Measurements from ENCODE around the gene HYKK.
"Not testable (repeated sequence)": the region's sequence is repeated elsewhere in the genome, so short reads cannot be mapped to it uniquely, and the experiment has no call there.

Gene HYKK

DNA sequence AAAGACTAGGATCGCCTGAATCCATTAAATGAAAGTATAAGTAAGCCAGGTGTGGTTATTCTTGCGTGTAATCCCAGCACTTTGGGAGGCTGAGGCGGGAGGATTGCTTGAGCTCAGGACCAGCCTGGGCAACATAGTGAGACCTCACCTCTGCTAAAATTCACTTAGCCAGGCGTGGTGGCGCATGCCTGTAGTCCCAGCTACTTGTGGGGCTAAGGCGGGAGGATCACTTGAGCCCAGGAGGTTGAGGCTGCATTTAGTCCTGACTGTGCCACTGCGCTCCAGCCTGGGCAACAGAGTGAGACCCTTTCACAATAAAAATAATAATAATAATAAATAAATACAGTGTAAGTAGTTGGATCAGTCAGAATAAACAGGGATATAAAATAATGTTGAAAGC, 25.5 kb upstream of the HYKK start:
- H3K4me3 ChIP-seq (ENCODE audit: control insufficient read depth, low read depth, low read length) = no peak overlapping the region
- DNase-seq (ENCODE audit: low read depth) = no peak
- TF ChIP-seq, protein P1, sequence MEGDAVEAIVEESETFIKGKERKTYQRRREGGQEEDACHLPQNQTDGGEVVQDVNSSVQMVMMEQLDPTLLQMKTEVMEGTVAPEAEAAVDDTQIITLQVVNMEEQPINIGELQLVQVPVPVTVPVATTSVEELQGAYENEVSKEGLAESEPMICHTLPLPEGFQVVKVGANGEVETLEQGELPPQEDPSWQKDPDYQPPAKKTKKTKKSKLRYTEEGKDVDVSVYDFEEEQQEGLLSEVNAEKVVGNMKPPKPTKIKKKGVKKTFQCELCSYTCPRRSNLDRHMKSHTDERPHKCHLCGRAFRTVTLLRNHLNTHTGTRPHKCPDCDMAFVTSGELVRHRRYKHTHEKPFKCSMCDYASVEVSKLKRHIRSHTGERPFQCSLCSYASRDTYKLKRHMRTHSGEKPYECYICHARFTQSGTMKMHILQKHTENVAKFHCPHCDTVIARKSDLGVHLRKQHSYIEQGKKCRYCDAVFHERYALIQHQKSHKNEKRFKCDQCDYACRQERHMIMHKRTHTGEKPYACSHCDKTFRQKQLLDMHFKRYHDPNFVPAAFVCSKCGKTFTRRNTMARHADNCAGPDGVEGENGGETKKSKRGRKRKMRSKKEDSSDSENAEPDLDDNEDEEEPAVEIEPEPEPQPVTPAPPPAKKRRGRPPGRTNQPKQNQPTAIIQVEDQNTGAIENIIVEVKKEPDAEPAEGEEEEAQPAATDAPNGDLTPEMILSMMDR (IDR thresholded peaks at IDR 0.05; ENCODE audit: control insufficient read depth, insufficient read depth, low read depth, low read length, missing control alignments) = no peak

DNA sequence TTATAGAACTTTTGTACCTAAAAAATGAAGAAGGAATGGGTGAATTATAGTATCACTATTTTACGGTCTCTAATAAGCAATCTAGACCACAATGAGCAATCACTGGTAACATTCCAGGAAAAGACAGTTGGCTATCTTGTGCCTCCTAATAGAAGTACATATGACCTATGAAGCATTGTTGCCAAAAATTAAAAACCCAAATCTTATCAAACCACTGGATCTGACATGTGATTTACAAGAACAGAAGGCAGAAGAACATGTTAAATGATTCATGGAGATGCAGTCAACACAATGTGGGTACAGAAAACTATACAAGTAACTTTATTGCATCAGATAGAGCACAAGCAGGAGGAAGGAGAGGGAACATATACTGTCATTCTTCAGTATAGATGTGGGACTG, 14.5 kb upstream of the HYKK start:
- TF ChIP-seq, protein P1 (IDR thresholded peaks at IDR 0.05; ENCODE audit: control insufficient read depth, insufficient read depth, low read depth, low read length, missing control alignments) = no peak
- H3K4me3 ChIP-seq (ENCODE audit: control insufficient read depth, low read depth, low read length) = no peak overlapping the region
- DNase-seq (ENCODE audit: low read depth) = peak; percentile 46

DNA sequence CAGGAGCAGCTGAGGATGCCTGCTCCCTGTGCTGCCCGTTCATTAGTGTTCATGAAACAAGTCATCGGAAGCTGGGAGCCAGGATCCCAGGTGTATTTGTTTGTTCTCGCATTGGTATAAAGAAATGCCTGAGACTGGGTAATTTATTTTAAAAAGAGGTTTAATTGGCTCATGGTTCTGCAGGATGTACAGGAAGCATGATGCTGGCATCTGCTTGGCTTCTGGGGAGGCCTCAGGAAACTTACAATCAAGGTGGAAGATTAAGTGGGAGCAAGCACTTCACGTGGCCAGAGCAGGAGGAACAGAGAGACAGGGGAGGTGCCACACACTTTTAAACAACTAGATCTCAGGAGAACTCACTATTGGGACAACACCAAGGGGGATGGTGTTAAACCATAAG, 5.5 kb upstream of the HYKK start:
- no peak overlapping the region for H3K4me3 ChIP-seq (ENCODE audit: control insufficient read depth, low read depth, low read length)
- TF ChIP-seq, protein P1 (IDR thresholded peaks at IDR 0.05; ENCODE audit: control insufficient read depth, insufficient read depth, low read depth, low read length, missing control alignments) = no peak
- no peak for DNase-seq (ENCODE audit: low read depth)

DNA sequence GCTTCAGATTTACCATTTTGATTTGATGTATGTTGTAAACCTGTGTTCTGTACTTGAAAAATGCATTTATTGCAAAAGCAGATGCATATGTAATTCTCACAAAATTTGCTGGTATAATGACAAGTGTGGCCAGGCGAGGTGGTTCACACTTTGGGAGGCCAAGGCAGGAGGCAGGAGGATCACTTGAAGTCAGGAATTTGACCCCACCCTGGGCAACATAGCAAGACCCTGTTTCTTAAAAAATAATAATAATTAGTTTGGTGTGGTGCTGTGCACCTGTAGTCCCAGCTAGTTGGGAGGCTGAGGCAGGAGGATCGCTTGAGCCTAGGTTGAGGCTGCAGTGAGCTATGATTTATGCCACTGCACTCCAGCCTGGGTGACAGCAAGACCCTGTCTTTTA, 4.7 kb upstream of the HYKK start:
- TF ChIP-seq, protein P1 (IDR thresholded peaks at IDR 0.05; ENCODE audit: control insufficient read depth, insufficient read depth, low read depth, low read length, missing control alignments) = no peak
- DNase-seq (ENCODE audit: low read depth) = no peak
- no peak overlapping the region for H3K4me3 ChIP-seq (ENCODE audit: control insufficient read depth, low read depth, low read length)

DNA sequence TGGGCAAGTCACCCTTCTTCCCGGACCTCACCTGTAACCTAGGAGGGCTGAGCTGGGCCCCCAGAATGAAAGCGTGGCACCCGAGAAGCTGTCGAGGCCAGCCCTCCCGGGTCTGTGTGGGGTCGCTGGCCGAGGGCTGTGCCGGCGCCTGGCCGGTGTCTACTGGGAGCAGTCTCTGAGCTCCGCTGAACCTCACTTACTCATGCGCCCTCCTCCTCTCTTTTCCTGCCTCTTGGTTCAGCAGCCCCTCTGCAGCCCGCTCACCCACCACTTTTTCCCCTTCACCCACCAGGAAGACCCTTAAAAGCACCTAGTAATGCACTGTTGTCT, 419 bp downstream of the HYKK start:
- H3K4me3 ChIP-seq (ENCODE audit: control insufficient read depth, low read depth, low read length) = peak overlapping the region; percentile 70
- DNase-seq (ENCODE audit: low read depth) = no peak
- TF ChIP-seq, protein P1 (IDR thresholded peaks at IDR 0.05; ENCODE audit: control insufficient read depth, insufficient read depth, low read depth, low read length, missing control alignments) = no peak

DNA sequence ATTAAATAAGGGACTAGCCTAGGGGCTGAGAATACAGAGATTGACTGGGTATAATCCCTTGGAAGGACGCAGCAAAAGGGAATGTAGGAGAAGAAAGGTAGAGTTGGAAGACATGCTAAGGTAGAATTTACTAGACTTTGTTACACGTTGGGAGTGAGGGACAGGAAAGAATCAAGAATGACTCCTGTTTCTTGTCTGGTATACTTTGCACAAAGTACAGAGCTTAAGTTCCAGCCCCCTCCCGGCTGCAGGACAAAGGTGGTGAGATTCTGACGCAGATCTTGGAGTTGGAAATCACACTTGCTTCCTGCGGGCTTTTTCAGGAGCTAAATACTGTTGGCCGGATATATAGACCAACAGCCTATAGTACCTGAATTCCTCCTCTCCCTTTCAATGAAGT, 895 bp downstream of the HYKK start:
- DNase-seq (ENCODE audit: low read depth) = no peak
- no peak overlapping the region; the same call in 1 of the 2 replicates for H3K4me3 ChIP-seq (ENCODE audit: control insufficient read depth, low read depth, low read length)
- TF ChIP-seq, protein P1 (IDR thresholded peaks at IDR 0.05; ENCODE audit: control insufficient read depth, insufficient read depth, low read depth, low read length, missing control alignments) = no peak

DNA sequence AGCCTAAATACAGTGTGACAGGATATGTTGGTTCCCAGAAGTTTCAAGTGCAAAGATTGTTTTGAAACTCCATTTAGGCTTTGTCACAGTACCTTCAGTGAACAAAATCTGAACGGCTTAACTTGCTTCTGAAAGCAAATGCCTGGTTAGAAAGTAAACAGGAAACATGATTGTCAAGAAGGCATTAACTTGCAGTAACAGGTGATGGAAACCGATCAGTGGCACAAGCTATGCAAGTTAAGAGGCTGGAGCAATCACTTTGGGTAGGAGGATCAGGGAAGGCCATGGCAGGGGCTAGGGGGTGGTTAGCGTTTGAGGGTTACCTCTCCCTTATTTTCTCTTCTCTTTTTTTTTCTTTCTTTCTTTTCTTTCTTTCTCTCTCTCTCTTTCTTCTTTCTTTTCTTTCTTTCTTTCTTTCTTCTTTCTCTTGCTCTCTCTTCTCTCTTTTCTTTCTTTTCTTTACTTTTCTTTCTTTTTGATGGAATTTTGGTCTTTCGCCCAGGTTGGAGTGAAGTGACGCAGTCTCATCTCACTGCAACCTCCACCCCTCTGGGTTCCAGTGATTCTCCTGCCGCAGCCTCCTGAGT, 2.4 kb downstream of the HYKK start:
- TF ChIP-seq, protein P1 (IDR thresholded peaks at IDR 0.05; ENCODE audit: control insufficient read depth, insufficient read depth, low read depth, low read length, missing control alignments) = no peak
- no peak overlapping the region for H3K4me3 ChIP-seq (ENCODE audit: control insufficient read depth, low read depth, low read length)
- no peak for DNase-seq (ENCODE audit: low read depth)

DNA sequence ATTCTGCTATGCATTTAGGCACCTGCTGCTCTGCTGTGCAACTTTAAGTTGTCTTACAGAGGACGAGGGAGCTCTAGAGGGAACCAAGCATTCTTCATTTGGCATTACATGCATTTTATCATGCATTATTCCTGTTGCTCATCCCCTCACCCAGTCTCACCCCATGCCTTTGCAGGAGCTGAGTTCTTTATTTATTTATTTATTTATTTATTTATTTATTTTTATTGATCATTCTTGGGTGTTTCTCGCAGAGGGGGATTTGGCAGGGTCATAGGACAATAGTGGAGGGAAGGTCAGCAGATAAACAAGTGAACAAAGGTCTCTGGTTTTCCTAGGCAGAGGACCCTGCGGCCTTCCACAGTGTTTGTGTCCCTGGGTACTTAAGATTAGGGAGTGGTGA, 12.7 kb downstream of the HYKK start:
- H3K4me3 ChIP-seq (ENCODE audit: control insufficient read depth, low read depth, low read length); DNase-seq (ENCODE audit: low read depth): not testable (repeated sequence)
